Cardiac fibroblast (primary cell): ENCODE measurements around the gene DBH.

Experiments used
- DNase-seq, 2 donors: peaks; one replicate each; pipeline versions ENCODE4 v3.0.0 to v3.0.0-alpha.2; 2010; ENCODE audit warnings: low read depth in 2 of 2
- H3K4me3 ChIP-seq, 2 donors: replicated peaks in 1 of 2; 1 replicate in 1 of 2; 2 replicates in 1 of 2; pipeline ENCODE4 v1.5.1; 2011; ENCODE audit warnings: low read depth in 2 of 2, low read length in 2 of 2, mild to moderate bottlenecking in 2 of 2, moderate library complexity in 1 of 2
- CTCF ChIP-seq: IDR thresholded peaks from one replicate; pipeline ENCODE4 v1.5.1; 2011; ENCODE audit warnings: low read depth, mild to moderate bottlenecking, low read length, inconsistent platforms

The DBH gene

GRCh38 chr9:133664173-133665050 is 28.2 kb downstream of the DBH start:
- no peak overlapping the region for H3K4me3 ChIP-seq
- no peak for TF ChIP-seq CTCF
- DNase-seq, result no peak

GRCh38 chr9:133665096-133665495 is 28.9 kb downstream of the DBH start:
- no peak for DNase-seq
- TF ChIP-seq CTCF, result no peak
- no peak overlapping the region for H3K4me3 ChIP-seq

GRCh38 chr9:133665535-133665934 is 29.4 kb downstream of the DBH start:
- DNase-seq, result no peak
- no peak for TF ChIP-seq CTCF
- H3K4me3 ChIP-seq, result no peak overlapping the region

- DNase-seq, result no peak
- TF ChIP-seq CTCF, result no peak
- H3K4me3 ChIP-seq, result no peak overlapping the region
Observed at GRCh38 chr9:133666387-133666786, 30.2 kb downstream of the DBH start.

- DNase-seq, result no peak
- no peak for TF ChIP-seq CTCF
- H3K4me3 ChIP-seq, result no peak overlapping the region
Observed at GRCh38 chr9:133666845-133667244, 30.7 kb downstream of the DBH start.

- DNase-seq, result no peak
- H3K4me3 ChIP-seq, result no peak overlapping the region
- no peak for TF ChIP-seq CTCF
Observed at GRCh38 chr9:133667759-133668450, 31.7 kb downstream of the DBH start.
